Hematopoietic multipotent progenitor cell treated with erythropoietin and hydrocortisone succinate and interleukin-3 and kit ligand, for 6 days (in vitro differentiated cells): ENCODE measurements around the gene RGS19.
A peak's percentile ranks its signal among the peaks of the same experiment; 100 is the strongest.

ENCODE experiments used
- DNase-seq: peaks from one replicate; pipeline ENCODE4 v3.0.0-alpha.2; 2015

Gene RGS19

DNA sequence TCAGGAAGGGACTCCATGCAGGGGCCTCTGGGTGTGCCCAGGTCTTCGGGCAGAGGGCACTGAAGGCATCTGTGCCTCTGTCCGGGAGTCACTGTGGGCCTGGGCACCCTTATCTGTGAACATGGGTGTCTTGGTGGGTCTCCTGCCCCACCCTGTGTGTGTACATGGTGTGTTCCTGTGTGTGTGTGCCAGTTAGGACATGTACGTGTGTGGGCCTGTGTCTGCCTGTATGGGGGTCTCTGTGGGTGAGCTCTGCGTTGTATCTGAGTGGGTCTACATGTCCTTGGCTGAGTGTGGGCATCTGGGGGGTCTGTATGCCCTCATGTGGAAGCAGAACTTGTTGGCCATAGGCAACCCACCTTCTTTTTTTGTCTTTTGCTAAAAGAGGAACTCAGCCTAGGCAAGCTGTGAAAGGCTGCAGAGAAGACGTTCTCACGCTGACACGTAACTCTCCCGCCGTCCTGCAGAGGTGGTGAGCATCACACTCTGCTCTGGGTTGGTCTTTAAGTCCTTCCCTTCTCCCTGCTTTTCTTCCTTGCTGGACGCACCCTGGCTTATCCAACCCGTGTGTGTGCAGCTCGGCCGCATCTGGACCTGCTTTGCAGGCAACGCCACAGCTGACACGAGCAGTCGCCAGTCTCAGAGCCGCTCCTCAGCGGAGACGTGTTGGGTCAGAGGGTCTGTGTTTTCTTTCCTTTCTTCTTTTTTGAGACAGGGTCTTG is 28.6 kb upstream of the RGS19 start:
- peak; percentile 61 for DNase-seq

DNA sequence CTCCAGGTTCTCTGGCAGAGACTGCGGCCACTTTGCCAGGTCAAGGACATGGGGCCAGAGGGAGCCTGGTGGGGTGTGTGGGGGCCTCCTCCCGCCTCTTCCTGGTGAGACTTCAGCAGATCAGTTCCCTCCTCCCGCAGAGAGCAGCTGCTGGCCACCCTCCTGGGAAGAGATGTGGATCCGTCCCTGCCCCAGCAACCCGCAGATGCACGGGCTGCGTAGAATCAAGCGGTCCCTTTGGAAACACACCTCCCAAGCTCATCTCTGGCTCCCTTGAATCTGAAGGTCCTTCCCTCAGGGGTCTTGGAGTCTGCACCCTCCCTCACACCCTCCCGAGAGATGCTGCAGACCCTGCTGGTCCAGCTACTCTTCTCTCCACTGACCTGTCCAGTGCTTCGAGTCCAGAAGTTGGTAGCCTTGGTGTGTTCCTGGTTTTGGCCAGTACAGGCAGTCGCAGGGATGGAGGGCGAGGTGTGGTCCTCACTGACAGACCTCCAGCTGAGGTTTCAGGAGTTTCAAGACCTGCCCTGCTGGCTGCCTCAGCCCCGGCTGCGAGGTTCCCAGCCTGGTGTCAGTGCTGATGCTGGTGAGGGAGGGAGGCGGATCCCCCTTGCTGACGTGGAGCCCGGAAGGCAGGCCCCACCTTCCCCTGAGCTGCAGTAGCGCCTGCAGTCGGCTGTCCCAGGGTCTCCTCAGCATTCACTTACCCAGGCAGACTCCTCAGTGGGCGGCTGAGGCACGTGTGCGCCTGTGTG is 27.8 kb upstream of the RGS19 start, which contains the start of gene NPBWR2:
TSS of gene NPBWR2 (minus strand) at position 585 of the 755 bp plus-strand sequence. CDS start 734 bp downstream, outside the sequence.
- no peak for DNase-seq

DNA sequence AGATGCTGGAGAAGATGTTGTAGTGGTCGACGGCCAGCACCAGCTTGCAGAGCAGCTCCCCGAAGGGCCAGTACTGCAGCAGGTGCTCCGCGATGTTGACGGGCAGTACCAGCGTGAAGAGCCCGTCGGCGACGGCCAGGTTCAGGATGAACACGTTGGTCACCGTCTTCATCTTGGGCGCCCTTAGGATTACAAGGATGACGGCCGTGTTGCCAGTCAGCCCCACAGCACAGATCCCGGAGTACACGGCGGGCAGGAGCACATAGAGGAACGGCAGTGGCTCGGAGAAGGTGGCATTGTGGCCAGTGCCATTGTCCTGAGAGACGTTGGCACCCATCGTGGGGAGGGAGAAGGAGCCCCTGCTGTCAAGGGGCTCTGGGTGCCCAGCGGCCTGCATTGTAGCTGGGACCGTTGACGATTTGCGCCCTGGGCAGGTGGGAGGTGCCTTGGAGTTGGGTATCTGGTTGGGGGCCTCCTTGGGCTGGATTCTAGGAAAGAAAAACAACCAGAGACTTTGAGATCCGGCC is 27.2 kb upstream of the RGS19 start:
- DNase-seq = no peak

DNA sequence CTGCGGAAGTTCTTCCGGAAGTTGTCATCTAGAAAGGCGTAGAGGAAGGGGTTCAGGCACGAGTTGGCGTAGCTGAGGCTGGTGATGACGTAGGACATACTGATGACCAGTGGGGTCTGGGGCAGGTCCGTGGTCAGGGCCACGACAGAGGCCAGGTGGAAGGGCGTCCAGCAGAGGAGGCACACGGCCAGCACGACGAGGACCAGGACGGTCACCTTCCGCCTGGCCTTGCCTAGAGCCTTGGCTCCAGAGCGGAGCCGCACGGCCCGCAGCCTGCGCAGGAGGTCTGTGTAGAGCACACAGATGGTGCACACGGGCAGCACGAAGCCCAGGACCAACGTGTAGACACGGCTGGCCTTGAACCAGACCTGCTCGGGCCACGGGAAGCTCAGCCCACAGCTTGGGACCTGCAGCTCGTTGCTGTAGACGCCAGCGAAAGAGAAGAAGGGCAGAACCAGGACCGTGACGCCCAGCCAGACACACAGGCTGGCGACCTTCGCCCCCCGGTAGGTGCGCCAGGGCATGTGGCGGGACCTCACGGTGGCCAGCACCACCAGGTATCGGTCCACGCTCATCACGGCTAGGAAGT is 26.6 kb upstream of the RGS19 start:
- DNase-seq = no peak

DNA sequence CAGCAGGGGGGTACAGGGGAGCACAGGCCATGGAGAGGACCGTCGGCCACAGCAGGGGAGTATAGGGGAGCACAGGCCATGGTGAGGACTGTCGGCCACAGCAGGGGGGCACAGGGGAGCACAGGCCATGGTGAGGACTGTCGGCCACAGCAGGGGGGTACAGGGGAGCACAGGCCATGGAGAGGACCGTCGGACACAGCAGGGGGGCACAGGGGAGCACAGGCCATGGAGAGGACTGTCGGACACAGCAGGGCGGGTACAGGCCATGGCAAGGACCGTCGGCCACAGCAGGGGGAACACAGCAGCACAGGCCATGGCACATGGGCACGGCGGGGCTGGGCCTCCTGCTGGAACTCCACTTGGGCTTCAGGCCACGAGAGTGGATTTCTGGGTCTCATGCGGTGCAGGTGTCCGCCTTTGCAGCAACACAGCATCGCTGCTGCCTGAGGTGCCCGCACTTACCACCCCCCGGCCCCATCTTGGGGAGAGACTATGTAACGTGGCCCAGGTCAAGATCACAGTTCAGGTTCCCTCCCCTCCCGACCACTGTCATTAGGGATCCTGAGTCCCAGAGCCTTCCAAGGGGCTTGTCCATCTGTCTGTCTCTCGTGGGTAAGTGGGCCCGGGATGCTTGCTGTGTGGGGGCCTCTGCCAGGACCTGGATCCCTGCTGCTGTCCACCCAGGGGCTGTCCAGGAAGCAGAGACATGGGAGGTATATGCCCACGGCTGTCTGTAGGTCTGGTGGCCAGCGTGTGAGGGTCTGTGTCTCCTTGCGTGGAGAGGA is 25.5 kb upstream of the RGS19 start:
- no peak for DNase-seq

DNA sequence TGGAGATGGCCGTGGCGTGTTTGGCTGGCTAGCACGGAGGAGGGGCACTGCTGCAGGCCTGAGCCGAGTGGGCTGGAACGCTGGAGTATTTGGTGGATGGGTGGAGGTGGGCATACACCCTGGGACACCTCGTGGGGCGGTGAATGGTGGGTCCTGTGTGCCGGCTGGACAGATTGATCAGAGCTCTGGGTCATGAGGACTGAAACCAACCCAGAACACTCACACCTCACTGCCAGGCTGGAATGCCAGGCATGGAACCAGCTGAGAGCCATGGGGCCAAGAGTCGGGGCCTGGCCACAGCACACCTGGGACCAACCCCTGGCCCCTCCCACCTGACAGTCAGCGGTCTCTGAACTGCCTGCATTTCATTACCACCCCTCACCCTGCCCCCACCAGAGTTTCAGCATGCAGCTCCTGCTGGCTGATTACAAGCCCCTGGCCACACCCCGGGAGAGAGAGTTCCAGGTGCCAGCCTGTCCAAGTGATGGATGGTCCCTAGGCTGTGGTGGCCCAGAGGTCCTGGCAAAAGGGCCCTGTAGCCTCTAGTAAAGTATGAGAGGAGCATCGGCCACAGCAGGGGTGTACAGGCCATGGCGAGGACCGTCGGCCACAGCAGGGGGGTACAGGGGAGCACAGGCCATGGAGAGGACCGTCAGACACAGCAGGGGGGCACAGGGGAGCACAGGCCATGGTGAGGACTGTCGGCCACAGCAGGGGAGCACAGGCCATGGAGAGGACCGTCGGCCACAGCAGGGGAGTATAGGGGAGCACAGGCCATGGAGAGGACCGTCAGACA is 24.8 kb upstream of the RGS19 start:
- DNase-seq = no peak

DNA sequence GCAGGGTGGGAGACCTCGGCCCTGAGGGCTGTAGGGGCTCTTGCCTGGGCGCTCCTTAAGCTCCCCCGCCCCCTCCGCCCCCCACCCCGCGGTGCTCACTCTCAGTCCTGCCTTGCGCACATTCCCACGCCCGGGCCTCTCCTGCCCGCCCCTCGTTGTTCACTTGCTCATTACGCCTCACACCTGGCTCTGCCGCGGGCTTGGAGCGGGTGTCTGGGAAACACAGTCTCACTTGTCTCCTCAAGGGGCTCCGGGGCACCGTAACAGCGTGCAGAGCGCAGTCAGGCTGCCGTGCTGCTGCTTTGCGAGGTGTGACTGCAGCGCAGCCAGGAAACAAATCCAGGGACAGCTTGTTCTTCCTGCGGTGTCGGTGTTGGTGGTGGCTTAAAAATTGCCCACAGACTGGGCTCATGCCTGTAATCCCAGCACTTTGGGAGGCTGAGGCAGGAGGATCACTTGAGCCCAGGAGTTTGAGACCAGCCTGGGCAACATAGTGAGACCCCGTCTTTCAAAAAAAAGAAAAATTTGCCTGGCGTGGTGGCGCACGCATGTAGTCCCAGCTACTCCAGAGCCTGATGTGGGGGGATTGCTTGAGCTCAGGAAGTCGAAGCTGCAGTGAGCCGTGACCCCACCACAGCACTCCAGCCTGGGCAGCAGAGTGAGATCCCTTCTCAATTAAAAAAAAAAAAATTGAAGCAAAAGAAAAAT is 23.5 kb upstream of the RGS19 start:
- no peak for DNase-seq

DNA sequence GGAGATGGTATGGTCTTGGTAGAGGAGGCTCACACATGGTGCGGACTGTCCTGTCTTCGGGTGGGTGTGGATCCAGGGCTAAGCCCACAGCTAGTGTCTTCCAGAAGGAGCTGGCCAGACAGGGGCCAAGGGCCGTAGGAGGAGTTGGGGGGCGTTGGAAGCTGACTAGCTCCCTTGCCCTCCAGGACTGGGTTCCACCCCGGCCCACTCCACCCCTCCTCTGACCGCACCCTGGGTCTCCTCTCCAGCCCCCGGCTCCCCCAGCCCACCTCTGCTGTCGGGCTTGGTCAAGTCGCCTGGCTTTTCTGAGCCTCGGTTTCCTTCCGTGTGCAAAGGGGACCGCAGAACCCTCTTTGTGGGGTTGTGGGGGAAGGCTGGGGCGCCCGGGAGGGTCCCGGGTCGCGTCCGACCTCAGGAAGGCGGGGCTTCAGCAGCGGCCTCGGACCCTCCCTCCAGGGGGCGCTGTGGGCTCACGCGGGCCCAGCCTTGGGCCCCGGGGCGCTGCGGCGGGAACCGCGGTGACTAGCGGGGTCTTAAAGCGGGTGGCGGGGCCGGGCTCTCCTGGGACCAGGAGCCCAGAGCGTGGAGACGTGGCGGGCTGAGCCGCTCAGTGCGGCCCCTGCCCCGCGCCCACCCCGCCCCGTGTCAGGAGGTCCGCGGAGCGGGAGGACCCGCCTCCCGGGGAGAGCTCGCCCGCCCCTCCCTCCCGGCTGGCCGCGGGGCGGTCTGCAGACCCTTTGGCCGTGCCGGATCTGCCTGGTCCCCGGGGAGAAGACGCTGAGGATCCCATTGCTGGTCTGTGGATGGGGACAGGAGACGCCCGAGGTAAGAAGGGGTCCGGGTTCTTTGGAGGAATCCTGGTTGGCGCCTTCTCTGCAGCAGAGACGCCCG is 22.7 kb upstream of the RGS19 start:
- DNase-seq = peak; percentile 60

DNA sequence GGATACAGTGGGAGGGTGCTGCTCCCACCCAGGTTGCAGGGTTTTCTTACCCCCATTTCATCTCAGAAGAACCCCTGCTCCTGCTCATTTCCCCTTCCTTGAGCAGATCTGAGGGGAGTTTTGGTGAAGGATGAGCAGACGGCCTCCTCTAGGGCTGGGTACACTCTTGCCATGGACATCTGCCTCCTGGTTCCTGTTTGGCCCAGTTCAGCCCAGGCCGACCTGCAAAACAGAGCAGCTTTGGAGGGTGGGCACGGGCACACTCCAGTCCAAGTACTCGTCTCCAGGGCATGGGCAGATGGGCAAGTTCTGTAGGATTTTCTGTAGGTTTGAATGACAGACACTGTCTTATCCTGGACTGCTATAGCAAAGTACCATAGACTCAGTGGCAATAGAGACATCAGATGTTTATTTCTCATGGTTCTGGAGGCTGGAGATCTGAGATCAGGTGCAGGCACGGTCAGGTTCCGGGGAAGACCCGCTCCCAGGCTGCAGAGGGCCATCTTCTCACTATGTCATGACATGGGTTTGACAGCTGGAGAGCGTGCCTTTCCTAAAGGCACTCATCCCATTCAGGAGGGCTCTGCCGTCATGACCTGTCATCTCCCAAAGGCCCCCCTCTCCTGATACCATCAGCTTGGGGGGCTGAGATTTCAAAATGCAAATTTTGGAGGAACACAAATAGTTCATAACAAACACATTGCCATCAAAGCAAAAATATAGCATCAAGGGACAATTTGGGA is 21.8 kb upstream of the RGS19 start:
- DNase-seq = no peak

DNA sequence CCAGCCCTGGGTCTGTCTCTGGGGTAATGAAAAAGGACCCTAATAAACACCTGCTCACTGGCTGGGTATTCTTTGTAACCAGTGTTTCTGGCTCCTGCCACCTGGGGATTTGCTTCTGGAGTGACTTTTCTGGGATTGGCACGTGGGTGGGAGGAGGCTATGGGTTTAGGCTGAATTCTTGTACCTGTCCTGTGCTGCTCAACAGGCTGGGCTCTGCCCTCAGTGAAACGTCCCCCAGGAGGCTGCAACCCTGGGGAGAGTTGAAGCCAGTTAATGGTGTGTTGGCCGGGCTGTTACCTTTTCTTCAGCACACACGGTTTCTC is 21.2 kb upstream of the RGS19 start:
- DNase-seq = no peak

DNA sequence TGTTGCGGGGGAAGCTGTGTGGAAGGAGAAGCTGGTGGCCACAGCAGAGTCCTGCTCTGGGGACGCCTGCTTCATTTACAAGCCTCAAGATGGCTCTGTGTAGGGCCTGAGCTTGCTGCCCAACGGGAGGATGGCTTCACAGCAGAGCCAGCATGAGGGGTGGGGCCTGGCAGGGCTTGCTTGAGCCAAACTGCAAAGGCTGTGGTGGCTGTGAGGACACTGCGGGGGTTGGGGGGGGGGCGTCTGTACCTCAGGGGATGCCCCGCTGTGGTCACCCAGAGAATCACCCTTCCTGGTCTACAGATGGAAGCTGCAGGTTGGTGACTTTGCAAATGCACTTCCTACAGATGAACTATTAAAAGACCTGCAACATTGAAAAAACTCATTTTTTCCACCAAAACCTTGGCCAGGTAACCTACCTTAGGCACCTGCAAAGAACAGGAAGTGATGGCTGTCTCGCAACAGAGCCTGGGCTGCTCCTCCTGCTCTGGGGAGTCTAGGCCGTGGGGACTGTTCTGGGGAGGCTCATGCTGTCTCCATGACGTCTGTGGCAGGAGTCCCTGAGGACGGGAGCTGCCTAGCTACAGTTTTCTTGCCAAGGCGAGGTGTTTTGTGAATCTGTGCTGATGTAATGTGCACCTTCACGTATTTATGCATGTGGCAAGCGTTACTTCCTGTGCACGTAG is 20.7 kb upstream of the RGS19 start:
- no peak for DNase-seq

DNA sequence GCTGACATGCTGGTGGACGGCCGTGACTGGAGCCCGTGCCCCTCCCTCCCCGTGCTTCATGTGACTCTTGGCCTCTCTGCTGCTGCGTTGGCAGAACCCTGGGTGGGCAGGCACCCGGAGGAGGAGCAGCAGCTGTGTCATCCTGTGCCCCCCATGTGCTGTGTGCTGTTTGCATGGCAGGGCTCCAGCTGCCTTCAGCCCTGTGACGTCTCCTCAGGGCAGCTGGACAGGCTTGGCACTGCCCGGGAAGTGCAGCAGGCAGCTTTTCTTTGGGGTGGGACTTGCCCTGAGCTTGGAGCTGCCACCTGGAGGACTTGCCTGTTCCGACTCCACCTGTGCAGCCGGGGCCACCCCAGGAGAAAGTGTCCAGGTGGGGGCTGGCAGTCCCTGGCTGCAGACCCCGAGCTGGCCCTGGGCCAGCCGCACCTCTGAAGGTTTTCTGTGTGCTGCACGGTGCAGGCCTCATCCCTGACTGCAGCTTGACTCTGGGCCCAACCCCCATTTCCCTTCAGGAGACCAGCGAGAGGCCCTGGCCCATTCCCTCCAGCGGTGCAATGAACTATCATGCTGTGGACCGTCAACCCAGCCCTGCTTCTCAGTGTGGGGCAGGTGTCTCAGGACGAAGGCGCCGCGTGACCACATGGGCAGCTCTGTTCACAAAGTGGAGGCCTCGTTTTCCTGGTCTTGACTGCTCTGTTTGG is 19.9 kb upstream of the RGS19 start:
- DNase-seq = no peak

DNA sequence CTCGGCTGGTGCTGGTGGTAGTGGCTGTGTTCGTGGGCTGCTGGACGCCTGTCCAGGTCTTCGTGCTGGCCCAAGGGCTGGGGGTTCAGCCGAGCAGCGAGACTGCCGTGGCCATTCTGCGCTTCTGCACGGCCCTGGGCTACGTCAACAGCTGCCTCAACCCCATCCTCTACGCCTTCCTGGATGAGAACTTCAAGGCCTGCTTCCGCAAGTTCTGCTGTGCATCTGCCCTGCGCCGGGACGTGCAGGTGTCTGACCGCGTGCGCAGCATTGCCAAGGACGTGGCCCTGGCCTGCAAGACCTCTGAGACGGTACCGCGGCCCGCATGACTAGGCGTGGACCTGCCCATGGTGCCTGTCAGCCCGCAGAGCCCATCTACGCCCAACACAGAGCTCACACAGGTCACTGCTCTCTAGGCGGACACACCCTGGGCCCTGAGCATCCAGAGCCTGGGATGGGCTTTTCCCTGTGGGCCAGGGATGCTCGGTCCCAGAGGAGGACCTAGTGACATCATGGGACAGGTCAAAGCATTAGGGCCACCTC is 19.2 kb upstream of the RGS19 start:
- no peak for DNase-seq

DNA sequence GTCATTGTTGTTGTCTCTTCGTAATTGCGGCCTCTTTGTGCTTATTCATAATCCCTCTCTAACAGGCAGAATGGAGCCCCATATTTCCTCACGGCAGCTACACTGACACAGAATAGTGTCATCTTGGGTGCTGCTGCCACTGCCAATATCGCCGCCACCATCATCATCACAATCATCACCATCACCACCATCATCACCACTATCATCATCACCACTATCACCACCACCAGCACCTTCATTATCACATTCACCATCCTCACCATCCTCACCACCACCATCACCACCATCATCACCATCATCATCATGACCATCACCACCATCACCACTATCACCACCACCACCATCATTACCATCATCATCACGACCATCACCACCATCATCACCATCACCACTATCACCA is 17.2 kb upstream of the RGS19 start:
- no peak for DNase-seq

DNA sequence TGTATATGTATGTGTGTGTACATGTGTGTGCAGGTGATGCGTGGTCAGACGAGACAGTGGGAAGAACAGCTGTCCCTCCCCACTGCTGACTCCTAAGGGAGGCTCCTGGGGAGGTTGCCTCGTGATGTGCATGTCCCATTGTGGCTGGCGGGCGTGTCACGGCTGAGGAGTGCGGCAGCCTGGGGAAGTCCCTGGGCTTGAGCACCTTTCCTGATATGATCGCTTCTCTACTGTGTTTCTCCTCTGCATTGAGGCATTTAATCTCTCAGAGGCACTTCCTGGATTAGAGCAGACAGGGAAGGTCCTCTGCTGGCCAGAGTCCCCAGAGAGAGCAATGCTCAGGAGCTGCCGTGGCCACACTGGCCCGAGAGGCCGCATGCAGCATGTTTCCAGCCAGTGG is 16.6 kb upstream of the RGS19 start:
- DNase-seq = no peak

DNA sequence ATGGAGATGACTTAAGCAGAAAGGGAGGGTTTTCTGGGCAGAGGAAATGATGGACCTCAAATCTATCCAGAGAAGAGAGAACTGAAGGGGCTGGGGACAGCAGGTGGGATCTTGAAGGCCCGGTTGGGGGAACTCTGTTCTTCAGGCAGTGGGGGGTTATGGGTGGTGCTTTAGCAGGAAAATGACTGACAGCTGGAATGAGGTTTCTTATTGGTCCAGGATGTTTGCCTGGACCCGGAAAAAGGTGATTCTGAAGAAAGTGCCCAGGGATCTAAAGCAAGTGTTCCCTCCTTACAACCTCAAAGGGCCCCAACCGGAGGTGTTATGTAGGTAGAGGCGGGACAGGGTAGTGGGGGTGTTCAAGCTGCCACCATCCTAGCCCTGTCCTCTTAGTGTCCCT is 16.1 kb upstream of the RGS19 start:
- no peak for DNase-seq

DNA sequence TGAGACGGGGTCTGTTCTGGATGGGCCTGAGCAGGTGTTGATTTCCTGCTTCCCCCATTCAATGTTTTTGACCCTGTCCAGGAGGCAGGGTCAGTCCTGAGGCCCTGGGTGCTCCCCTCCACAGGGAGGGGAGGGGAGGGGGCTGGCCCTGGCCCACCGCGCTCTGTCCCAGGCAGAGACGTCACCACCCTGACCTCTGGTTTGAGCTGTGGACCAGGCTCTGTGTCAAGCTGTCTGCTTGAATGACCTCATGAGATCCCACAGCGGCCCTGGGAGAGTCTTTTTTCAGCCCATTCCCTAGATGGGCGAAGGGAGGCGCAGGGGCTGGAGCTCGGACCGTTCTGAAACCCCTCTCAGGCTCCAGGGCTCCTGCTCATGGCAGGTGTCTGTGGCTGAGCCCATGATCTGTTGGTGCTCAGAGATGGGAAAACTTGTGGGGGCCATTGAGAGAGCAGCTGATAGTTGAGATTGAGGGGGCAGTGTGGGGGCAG is 13.7 kb upstream of the RGS19 start:
- DNase-seq = no peak
